Measurements from ENCODE around the gene PHF1.
"Not testable (repeated sequence)": the region's sequence is repeated elsewhere in the genome, so short reads cannot be mapped to it uniquely, and the experiment has no call there.

Gene PHF1

GRCh38 chr6:33410711-33411631, at the start of gene PHF1:
TSS of gene PHF1 (plus strand) at chr6:33411014. CDS start at chr6:33412264, 1,250 bp downstream.
- peak; percentile 84 for DNase-seq (ENCODE audit: low spot score)

DNA sequence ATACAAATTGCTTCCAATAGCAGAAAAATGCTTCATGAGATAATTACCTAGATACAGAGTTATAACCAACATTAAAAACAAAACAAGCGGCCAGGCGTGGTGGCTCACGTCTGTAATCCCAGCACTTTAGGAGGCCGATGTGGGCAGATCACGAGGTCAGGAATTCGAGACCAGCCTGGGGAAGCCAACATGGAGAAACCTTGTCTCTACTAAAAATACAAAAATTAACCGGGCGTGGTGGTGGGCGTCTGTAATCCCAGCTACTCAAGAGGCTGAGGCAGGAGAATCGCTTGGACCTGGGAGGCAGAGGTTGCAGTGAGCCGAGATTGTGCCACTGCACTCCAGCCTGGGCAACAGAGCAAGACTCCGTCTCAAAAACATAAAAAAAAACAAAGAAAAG, 47.3 kb upstream of the PHF1 start:
- not testable (repeated sequence) for DNase-seq (ENCODE audit: low spot score)

DNA sequence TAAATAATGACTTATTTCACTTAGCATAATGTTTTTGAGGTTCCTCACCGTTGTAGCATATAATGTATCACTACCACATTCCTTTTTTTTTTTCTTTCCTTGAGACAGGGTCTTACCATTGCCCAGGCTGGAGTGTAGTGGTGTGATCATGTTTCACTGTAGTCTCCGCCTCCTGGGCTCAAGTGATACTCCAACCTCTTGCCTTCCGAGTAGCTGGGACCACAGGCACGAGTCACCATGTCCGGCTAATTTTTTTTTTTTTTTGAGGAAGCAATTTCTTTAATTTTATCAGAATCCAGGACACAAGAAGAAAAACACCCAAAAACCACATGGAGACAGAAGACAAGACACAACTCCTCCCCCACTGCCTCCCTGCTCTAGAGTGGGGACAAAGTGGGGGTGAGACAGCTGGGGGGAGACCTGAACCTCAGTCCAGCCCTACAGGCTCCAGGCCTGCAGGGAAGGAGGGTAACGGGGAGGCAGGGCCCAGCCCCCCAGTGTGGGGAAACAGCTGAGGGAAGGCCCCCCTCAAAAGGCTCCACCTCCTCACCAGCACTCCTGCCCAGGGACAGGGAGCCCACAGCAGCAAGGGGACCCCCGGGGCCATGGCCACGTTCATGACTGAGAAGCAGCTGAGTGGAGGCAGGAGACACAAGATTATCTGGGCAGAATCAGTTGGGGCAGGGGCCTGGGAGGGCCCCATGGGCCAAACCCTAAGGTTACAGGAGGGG, 46.2 kb upstream of the PHF1 start:
- not testable (repeated sequence) for DNase-seq (ENCODE audit: low spot score)

GRCh38 chr6:33365206-33365971, 45.4 kb upstream of the PHF1 start:
- not testable (repeated sequence) for DNase-seq (ENCODE audit: low spot score)

GRCh38 chr6:33367009-33367714, 43.7 kb upstream of the PHF1 start:
- no peak for DNase-seq (ENCODE audit: low spot score)

DNA sequence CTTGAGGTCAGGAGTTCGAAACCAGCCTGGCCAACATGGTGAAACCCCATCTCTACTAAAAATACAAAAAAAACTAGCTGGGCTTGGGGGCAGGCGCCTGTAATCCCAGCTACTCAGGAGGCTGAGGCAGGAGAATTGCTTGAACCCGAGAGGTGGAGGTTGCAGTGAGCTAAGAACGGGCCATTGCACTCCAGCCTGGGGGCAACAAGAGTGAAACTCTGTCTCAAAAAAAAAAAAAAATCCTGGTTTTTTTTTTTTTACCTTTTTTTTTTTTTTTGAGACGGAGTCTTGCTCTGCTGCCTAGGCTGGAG, 43.1 kb upstream of the PHF1 start:
- not testable (repeated sequence) for DNase-seq (ENCODE audit: low spot score)

- DNase-seq (ENCODE audit: low spot score): not testable (repeated sequence)
These were observed 38.9 kb upstream of the PHF1 start for GRCh38 chr6:33371901-33372300.

- DNase-seq (ENCODE audit: low spot score): no peak
These were observed 38.2 kb upstream of the PHF1 start for GRCh38 chr6:33372526-33373123.

- no peak for DNase-seq (ENCODE audit: low spot score)
These were observed 36.6 kb upstream of the PHF1 start for GRCh38 chr6:33373960-33374910.

DNA sequence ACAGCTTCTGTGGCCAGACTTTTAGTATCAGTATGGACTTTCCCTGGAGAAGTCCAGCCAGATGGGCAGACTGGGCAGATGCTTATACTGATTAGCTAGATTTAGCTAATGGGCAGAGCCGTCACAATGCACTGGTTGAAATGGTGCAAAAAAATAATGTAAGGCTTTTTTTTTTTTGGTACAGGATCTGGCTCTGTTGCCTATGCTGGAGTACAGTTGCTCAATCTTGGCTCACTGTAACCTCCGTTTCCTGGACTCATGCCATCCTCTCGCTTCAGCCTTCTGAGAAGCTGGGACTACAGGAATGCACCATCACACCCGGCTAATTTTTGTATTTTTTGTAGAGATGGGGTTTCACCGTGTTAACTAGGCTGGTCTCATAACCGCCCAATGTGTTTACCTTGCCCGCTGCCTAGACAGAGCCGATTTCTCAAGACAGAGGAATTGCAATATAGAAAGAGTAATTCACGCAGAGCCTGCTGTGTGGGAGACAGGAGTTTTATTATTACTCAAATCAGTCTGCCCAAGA, 35.6 kb upstream of the PHF1 start:
- DNase-seq (ENCODE audit: low spot score): no peak

DNA sequence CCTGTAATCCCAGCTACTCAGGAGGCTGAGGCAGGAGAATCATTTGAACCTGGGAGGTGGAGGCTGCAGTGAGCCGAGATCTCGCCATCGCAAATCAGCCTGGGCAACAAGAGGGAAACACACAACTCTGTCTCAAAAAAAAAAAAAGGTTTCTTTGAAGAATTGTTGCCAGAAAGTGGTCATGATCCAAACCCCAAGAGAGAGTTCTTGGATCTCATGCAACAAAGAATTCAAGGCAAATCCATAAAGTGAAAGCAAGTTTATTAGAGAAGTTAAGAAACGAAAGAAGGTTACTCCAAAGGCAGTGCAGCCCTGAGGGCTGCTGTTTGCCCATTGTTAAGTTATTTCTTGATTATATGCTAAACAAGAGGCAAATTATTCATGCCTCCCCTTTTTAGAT, 33.6 kb upstream of the PHF1 start:
- no peak for DNase-seq (ENCODE audit: low spot score)

- DNase-seq (ENCODE audit: low spot score): not testable (repeated sequence)
These were observed 31.6 kb upstream of the PHF1 start for GRCh38 chr6:33379184-33379583.

DNA sequence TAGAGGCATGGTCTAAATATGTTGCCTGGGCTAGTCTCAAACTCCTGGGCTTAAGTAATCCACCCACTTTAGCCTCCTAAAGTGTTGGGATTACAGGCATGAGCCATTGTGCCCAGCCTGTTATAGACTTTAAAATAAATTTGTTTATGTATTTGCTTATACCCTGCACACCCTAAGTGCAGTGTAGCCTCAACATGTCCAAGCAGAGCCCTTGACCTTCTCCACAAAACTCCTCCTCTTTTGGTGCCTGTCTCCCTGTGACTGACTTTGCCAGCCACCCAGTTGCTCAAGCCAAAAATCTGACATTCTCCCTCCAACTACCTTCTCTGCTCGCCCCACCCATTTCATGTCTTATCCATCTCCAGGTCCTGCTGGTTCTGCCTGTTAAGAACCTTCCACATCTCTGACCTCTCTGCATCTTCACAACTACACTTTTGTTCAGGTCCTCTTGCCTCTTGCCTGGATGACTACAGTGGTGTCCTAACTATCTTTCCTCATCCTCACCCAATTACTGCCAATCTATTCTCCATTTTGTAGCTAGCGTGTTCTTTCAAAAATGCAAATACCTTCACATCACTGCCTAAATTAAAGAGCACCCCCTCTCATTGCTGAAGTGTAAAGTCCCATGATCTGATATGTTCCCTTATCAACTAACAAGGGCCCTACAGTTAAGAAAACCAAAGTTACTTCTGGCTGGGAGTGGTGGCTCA, 30.4 kb upstream of the PHF1 start:
- DNase-seq (ENCODE audit: low spot score): no peak

DNA sequence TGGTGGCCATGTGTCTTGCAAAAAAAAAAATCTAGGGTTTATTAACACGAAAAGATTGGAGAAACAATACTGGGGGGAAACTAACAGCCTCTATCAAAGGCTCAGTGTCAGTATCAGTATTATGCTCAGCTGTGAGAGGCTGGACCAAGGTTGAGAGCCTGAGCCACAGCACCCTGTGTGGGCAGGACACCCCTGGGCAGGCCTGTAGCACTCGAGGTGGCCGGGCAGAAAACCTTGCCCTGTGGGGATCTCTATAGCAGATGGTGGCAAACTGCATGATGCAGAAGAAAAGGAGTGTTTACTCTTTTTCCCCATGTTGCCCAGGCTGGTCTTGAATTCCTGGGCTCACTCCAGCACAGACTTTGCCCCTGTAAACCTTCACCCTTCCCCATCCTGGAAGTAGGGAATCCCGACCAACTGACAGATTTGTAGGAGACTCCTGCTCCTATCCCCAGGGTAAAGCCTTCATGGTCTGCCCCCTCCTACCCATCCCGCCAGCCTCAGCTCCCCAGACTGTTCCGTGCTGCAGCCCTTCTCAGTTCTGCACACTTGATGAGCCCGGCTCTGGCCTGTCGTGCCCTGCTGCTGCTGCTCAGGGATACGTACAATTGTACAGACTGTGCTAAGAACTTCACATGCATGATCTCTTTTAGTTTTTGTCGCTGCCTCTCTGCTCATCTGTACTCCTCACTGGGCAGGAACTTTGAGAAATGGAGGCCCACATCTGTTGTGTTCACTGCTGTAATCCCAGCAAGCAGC, 27.2 kb upstream of the PHF1 start:
- no peak for DNase-seq (ENCODE audit: low spot score)

GRCh38 chr6:33384581-33385020, 26.2 kb upstream of the PHF1 start:
- peak; percentile 60 for DNase-seq (ENCODE audit: low spot score)

- DNase-seq (ENCODE audit: low spot score): no peak
These were observed 20.6 kb upstream of the PHF1 start for GRCh38 chr6:33390173-33390572.

GRCh38 chr6:33390767-33391277, 20.0 kb upstream of the PHF1 start:
- DNase-seq (ENCODE audit: low spot score): no peak

GRCh38 chr6:33391278-33391921, 19.4 kb upstream of the PHF1 start, which contains the start of gene KIFC1:
TSS of gene KIFC1 (plus strand) at chr6:33391823. CDS start at chr6:33391986, 163 bp downstream.
- peak; percentile 100 for DNase-seq (ENCODE audit: low spot score)

All from COLO829 (cell line).